H1 (cell line): ENCODE results near the gene RILP. TPM values are rescaled to one million over a fixed set of nuclear protein-coding genes. Genes with fewer than 3 reads are reported as not detected.

ENCODE experiments used
- CTBP2 ChIP-seq: IDR thresholded peaks from 2 replicates; pipeline ENCODE4 v1.7.0; 2011; ENCODE audit warnings: borderline replicate concordance, mild to moderate bottlenecking, moderate library complexity, mixed read lengths, low read length; ENCODE audit not compliant: insufficient read depth, insufficient read length
- NRF1 ChIP-seq: IDR thresholded peaks from 2 replicates; pipeline ENCODE4 v1.6.1; 2011; ENCODE audit warnings: mild to moderate bottlenecking, low read depth, low read length, improper control_type of control experiment
- polyA plus RNA-seq, 7 experiments: library from polyadenylated mRNA; depleted of rRNA in 3 of 7; stranded (reverse) in 5 of 7; unstranded in 2 of 7; fragments of >200 nt in 5 of 7; fragments of 200-250 nt in 2 of 7; gene quantifications; 1 replicate in 5 of 7; 2 replicates in 1 of 7; 4 replicates in 1 of 7; pipeline versions ENCODE4 v1.2.1 to v1.2.3, GENCODE V29; 2011 to 2013; ENCODE audit warnings: missing spikeins in 2 of 7, mixed read lengths in 2 of 7
- total RNA-seq: library from RNA; stranded (reverse); fragmentation: NEBNext Ultra II Directional; extraction: Animal tissue kit (Norgen Biotek cat#: 25700); gene quantifications from 2 replicates; pipeline ENCODE4 v1.2.1, GENCODE V29; 2021

RILP gene
- total and polyA plus RNA-seq, 2 of the 8 experiments (the other 6 are each of a cell fraction or from before 2014, with no cell fraction given), result 6.8 to 7.2 TPM

- TF ChIP-seq CTBP2, result no peak
- no peak for TF ChIP-seq NRF1
Observed at GRCh38 chr17:1648963-1649843, 463 bp downstream of the RILP start (continued).
